Measurements from ENCODE around the gene DHRS2.

Gene DHRS2

GRCh38 chr14:23601424-23601823 is 34.7 kb upstream of the DHRS2 start:
- no peak for TF ChIP-seq ZFX (IDR thresholded peaks at IDR 0.05; ENCODE audit: borderline replicate concordance)
- TF ChIP-seq CTCF (IDR thresholded peaks at IDR 0.05): no peak
- no peak overlapping the region for H3K27ac ChIP-seq

GRCh38 chr14:23601845-23602180 is 34.4 kb upstream of the DHRS2 start:
- H3K27ac ChIP-seq: no peak overlapping the region
- no peak for TF ChIP-seq ZFX (IDR thresholded peaks at IDR 0.05; ENCODE audit: borderline replicate concordance)
- no peak for TF ChIP-seq CTCF (IDR thresholded peaks at IDR 0.05)

- no peak overlapping the region for H3K27ac ChIP-seq
- TF ChIP-seq CTCF (IDR thresholded peaks at IDR 0.05) (no peak), ZFX (IDR thresholded peaks at IDR 0.05; ENCODE audit: borderline replicate concordance) (no peak)
These were observed 33.7 kb upstream of the DHRS2 start for GRCh38 chr14:23602181-23603095.

- TF ChIP-seq CTCF (IDR thresholded peaks at IDR 0.05) (no peak), ZFX (IDR thresholded peaks at IDR 0.05; ENCODE audit: borderline replicate concordance) (no peak)
- H3K27ac ChIP-seq: no peak overlapping the region
These were observed 33.1 kb upstream of the DHRS2 start for GRCh38 chr14:23603103-23603502.

GRCh38 chr14:23604148-23604547 is 32.0 kb upstream of the DHRS2 start:
- H3K27ac ChIP-seq: no peak overlapping the region
- TF ChIP-seq ZFX (IDR thresholded peaks at IDR 0.05; ENCODE audit: borderline replicate concordance): no peak
- no peak for TF ChIP-seq CTCF (IDR thresholded peaks at IDR 0.05)

GRCh38 chr14:23604675-23605170 is 31.4 kb upstream of the DHRS2 start:
- no peak overlapping the region for H3K27ac ChIP-seq
- no peak for TF ChIP-seq ZFX (IDR thresholded peaks at IDR 0.05; ENCODE audit: borderline replicate concordance)
- TF ChIP-seq CTCF (IDR thresholded peaks at IDR 0.05): no peak

- TF ChIP-seq ZFX (IDR thresholded peaks at IDR 0.05; ENCODE audit: borderline replicate concordance): no peak
- no peak for TF ChIP-seq CTCF (IDR thresholded peaks at IDR 0.05)
- H3K27ac ChIP-seq: no peak overlapping the region
These were observed 30.1 kb upstream of the DHRS2 start for GRCh38 chr14:23605931-23606585.

Measured in 22Rv1 (cell line).